ENCODE measurements around the gene TEX19.

TEX19 gene

GRCh38 chr17:82412535-82413520, 53.8 kb downstream of the TEX19 start:
- no peak for DNase-seq
